HEK293 (cell line): ENCODE results near the gene PKM.

ENCODE experiments used
- HOXA7 ChIP-seq: sonication (generic); formaldehyde crosslinking; IDR thresholded peaks from 2 replicates; pipeline ENCODE4 v1.8.1; 2022; ENCODE audit warnings: missing genetic modification reagents, borderline replicate concordance
- HOXC10 ChIP-seq: sonication (generic); formaldehyde crosslinking; IDR thresholded peaks from 2 replicates; pipeline ENCODE4 v1.8.1; 2023; ENCODE audit warnings: mild to moderate bottlenecking, missing genetic modification reagents
- KLF1 ChIP-seq: fragments of 450-650 bp; formaldehyde crosslinking; IDR thresholded peaks from 2 replicates; pipeline ENCODE4 v1.5.1; 2016; ENCODE audit warnings: missing biosample characterization, missing genetic modification characterization
- KLF16 ChIP-seq: fragments of 450-650 bp; formaldehyde crosslinking; IDR thresholded peaks from 2 replicates; pipeline ENCODE4 v1.5.1; 2017; ENCODE audit warnings: missing biosample characterization, missing genetic modification characterization
- KLF9 ChIP-seq: fragments of 450-650 bp; formaldehyde crosslinking; IDR thresholded peaks from 2 replicates; pipeline ENCODE4 v1.5.1; 2016; ENCODE audit warnings: missing biosample characterization, missing genetic modification characterization, low read depth
- MYNN ChIP-seq: fragments of 450-650 bp; formaldehyde crosslinking; IDR thresholded peaks from 2 replicates; pipeline ENCODE4 v1.5.1; 2016; ENCODE audit warnings: missing biosample characterization, missing genetic modification characterization, borderline replicate concordance
- YY1 ChIP-seq: fragments of 450-650 bp; formaldehyde crosslinking; IDR thresholded peaks from 2 replicates; pipeline ENCODE4 v1.5.1; 2018; ENCODE audit warnings: missing biosample characterization, missing genetic modification characterization
- ZBTB21 ChIP-seq: fragments of 450-650 bp; formaldehyde crosslinking; IDR thresholded peaks from 2 replicates; pipeline ENCODE4 v1.5.1; 2017; ENCODE audit warnings: missing biosample characterization, missing genetic modification characterization
- ZEB2 ChIP-seq: fragments of 450-650 bp; formaldehyde crosslinking; IDR thresholded peaks from 2 replicates; pipeline ENCODE4 v1.5.1; 2016; ENCODE audit warnings: missing biosample characterization, missing genetic modification characterization
- ZIC2 ChIP-seq: fragments of 450-650 bp; formaldehyde crosslinking; IDR thresholded peaks from 2 replicates; pipeline ENCODE4 v1.5.1; 2016; ENCODE audit warnings: missing biosample characterization, missing genetic modification characterization
- ZNF121 ChIP-seq: fragments of 450-650 bp; formaldehyde crosslinking; IDR thresholded peaks from 2 replicates; pipeline ENCODE4 v1.5.1; 2016; ENCODE audit warnings: missing biosample characterization, missing genetic modification characterization
- ZNF184 ChIP-seq: fragments of 450-650 bp; IDR thresholded peaks from 2 replicates; pipeline ENCODE4 v1.5.1; 2018; ENCODE audit warnings: missing biosample characterization, mild to moderate bottlenecking, missing genetic modification characterization
- ZNF211 ChIP-seq: fragments of 450-650 bp; formaldehyde crosslinking; IDR thresholded peaks from 2 replicates; pipeline ENCODE4 v1.5.1; 2016; ENCODE audit warnings: low read depth, missing biosample characterization, missing genetic modification characterization
- ZNF292 ChIP-seq: fragments of 450-650 bp; formaldehyde crosslinking; IDR thresholded peaks from 2 replicates; pipeline ENCODE4 v1.5.1; 2016; ENCODE audit warnings: low read depth, missing biosample characterization, missing genetic modification characterization, borderline replicate concordance
- ZNF302 ChIP-seq: fragments of 450-650 bp; formaldehyde crosslinking; IDR thresholded peaks from 2 replicates; pipeline ENCODE4 v1.5.1; 2016; ENCODE audit warnings: missing biosample characterization, missing genetic modification characterization, low read depth
- ZNF311 ChIP-seq: fragments of 450-650 bp; formaldehyde crosslinking; IDR thresholded peaks from 2 replicates; pipeline ENCODE4 v1.5.1; 2017; ENCODE audit warnings: missing biosample characterization, missing genetic modification characterization, borderline replicate concordance
- ZNF324 ChIP-seq: fragments of 450-650 bp; formaldehyde crosslinking; IDR thresholded peaks from 2 replicates; pipeline ENCODE4 v1.5.1; 2016; ENCODE audit warnings: missing biosample characterization, missing genetic modification characterization
- ZNF37A ChIP-seq: fragments of 450-650 bp; IDR thresholded peaks from 2 replicates; pipeline ENCODE4 v1.5.1; 2018; ENCODE audit warnings: missing biosample characterization, missing genetic modification characterization
- ZNF426 ChIP-seq: fragments of 450-650 bp; formaldehyde crosslinking; IDR thresholded peaks from 2 replicates; pipeline ENCODE4 v1.5.1; 2017; ENCODE audit warnings: missing biosample characterization, missing genetic modification characterization, mild to moderate bottlenecking, inconsistent platforms, moderate library complexity
- ZNF561 ChIP-seq: fragments of 450-650 bp; IDR thresholded peaks from 2 replicates; pipeline ENCODE4 v1.5.1; 2018; ENCODE audit warnings: missing biosample characterization, missing genetic modification characterization, borderline replicate concordance
- ZNF610 ChIP-seq: fragments of 450-650 bp; formaldehyde crosslinking; IDR thresholded peaks from 2 replicates; pipeline ENCODE4 v1.5.1; 2016; ENCODE audit warnings: missing biosample characterization, missing genetic modification characterization, borderline replicate concordance
- ZNF629 ChIP-seq: fragments of 450-650 bp; formaldehyde crosslinking; IDR thresholded peaks from 2 replicates; pipeline ENCODE4 v1.5.1; 2017; ENCODE audit warnings: missing biosample characterization, missing genetic modification characterization
- ZNF654 ChIP-seq: fragments of 450-650 bp; formaldehyde crosslinking; IDR thresholded peaks from 2 replicates; pipeline ENCODE4 v1.5.1; 2016; ENCODE audit warnings: low read depth, missing biosample characterization, missing genetic modification characterization
- ZNF768 ChIP-seq: fragments of 450-650 bp; formaldehyde crosslinking; IDR thresholded peaks from 2 replicates; pipeline ENCODE4 v1.5.1; 2018; ENCODE audit warnings: missing biosample characterization, mild to moderate bottlenecking, missing genetic modification characterization
- ZSCAN16 ChIP-seq: fragments of 450-650 bp; formaldehyde crosslinking; IDR thresholded peaks from 2 replicates; pipeline ENCODE4 v1.5.1; 2016; ENCODE audit warnings: missing biosample characterization, missing genetic modification characterization
- TF ChIP-seq, protein P1 (sequence below): sonication (generic); formaldehyde crosslinking; IDR thresholded peaks from 2 replicates; pipeline ENCODE4 v1.8.1; 2022; ENCODE audit warnings: mild to moderate bottlenecking, moderate library complexity, missing genetic modification reagents
- TF ChIP-seq, protein P2 (sequence below): fragments of 450-650 bp; formaldehyde crosslinking; IDR thresholded peaks from 2 replicates; pipeline ENCODE4 v1.5.1; 2016; ENCODE audit warnings: missing biosample characterization, missing genetic modification characterization
- TF ChIP-seq, protein P3 (sequence below): fragments of 450-650 bp; formaldehyde crosslinking; IDR thresholded peaks from 2 replicates; pipeline ENCODE4 v1.5.1; 2016; ENCODE audit warnings: missing biosample characterization, missing genetic modification characterization
- TF ChIP-seq, protein P4 (sequence below): fragments of 450-650 bp; formaldehyde crosslinking; IDR thresholded peaks from 2 replicates; pipeline ENCODE4; 2016; ENCODE audit warnings: missing biosample characterization, missing genetic modification characterization
- TF ChIP-seq, protein P5 (sequence below): fragments of 450-650 bp; formaldehyde crosslinking; IDR thresholded peaks from 2 replicates; pipeline ENCODE4 v1.5.1; 2016; ENCODE audit warnings: missing biosample characterization, missing genetic modification characterization
- TF ChIP-seq, protein P6 (sequence below): fragments of 450-650 bp; formaldehyde crosslinking; IDR thresholded peaks from 2 replicates; pipeline ENCODE4 v1.5.1; 2016; ENCODE audit warnings: missing biosample characterization, missing genetic modification characterization

PKM gene

DNA sequence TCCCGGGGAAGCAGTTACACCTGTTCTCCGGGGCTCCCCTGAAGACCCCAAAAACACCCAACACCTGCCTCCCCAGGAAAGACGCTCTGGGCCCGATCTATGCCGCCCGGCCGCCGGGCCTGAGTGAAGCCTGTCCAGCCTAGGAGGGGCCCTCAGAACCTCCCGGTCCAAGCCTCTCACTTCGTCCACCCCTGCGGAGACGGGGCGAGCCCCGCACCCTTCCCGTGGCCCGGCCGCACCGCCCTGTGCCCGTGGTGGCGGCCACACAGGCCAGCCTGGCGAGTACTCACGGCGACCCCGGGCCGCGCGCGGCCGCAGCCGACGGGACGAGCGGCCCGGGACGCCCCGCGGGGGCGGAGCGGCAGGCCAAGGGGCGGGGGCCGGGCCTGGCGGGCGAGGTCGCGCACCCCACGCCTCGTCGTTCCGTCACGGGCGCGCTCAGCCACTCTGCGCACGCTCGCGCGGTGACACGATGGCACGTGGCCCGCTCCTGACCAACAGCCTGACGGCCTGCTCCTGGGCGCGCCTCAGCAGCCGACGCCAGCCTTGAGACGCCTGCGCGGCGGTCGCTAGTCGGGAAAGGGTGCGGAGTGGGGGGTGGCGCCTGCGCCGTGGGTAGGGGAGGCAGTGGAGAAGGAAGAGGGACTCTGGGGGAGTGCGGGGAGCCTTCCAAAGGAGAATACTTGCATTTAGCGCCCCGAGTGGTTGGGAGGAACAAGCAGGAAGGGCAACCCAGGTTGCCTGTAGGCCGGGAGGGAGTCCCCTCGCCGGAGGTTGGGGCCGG, 41.4 kb upstream of the PKM start, which contains the start of gene PARP6 (continued):
- TF ChIP-seq ZEB2 (peak; percentile 54), HOXA7 (no peak), ZNF426 (tag by site-specific recombination) (no peak), ZNF302 (no peak), ZNF654 (tag by site-specific recombination) (no peak), KLF9 (no peak), ZBTB21 (tag by site-specific recombination) (0 out of 2 replicates have a peak, but pooled peaks have one; percentile 17), ZNF610 (tag by site-specific recombination) (peak; percentile 46; the same call in 1 of the 2 replicates), ZNF561 (peak; percentile 98), HOXC10 (CRISPR knock-in tag) (no peak), ZNF629 (tag by site-specific recombination) (peak; percentile 73), ZSCAN16 (no peak), ZNF768 (no peak), ZNF324 (tag by site-specific recombination) (peak; percentile 86), ZIC2 (peak; percentile 75), ZNF211 (tag by site-specific recombination) (no peak), KLF16 (tag by site-specific recombination) (peak; percentile 96), ZNF121 (no peak), MYNN (no peak), ZNF37A (tag by site-specific recombination) (no peak), ZNF311 (no peak), YY1 (tag by site-specific recombination) (peak; percentile 32; the same call in 1 of the 2 replicates), ZNF184 (tag by site-specific recombination) (no peak), ZNF292 (tag by site-specific recombination) (no peak), KLF1 (tag by site-specific recombination) (peak; percentile 87)
- TF ChIP-seq, protein P1, sequence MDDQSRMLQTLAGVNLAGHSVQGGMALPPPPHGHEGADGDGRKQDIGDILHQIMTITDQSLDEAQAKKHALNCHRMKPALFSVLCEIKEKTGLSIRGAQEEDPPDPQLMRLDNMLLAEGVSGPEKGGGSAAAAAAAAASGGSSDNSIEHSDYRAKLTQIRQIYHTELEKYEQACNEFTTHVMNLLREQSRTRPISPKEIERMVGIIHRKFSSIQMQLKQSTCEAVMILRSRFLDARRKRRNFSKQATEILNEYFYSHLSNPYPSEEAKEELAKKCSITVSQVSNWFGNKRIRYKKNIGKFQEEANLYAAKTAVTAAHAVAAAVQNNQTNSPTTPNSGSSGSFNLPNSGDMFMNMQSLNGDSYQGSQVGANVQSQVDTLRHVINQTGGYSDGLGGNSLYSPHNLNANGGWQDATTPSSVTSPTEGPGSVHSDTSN (CRISPR knock-in tag), result peak; percentile 95
- TF ChIP-seq, protein P2, sequence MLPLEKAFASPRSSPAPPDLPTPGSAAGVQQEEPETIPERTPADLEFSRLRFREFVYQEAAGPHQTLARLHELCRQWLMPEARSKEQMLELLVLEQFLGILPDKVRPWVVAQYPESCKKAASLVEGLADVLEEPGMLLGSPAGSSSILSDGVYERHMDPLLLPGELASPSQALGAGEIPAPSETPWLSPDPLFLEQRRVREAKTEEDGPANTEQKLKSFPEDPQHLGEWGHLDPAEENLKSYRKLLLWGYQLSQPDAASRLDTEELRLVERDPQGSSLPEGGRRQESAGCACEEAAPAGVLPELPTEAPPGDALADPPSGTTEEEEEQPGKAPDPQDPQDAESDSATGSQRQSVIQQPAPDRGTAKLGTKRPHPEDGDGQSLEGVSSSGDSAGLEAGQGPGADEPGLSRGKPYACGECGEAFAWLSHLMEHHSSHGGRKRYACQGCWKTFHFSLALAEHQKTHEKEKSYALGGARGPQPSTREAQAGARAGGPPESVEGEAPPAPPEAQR (tag by site-specific recombination), result no peak
- TF ChIP-seq, protein P3, sequence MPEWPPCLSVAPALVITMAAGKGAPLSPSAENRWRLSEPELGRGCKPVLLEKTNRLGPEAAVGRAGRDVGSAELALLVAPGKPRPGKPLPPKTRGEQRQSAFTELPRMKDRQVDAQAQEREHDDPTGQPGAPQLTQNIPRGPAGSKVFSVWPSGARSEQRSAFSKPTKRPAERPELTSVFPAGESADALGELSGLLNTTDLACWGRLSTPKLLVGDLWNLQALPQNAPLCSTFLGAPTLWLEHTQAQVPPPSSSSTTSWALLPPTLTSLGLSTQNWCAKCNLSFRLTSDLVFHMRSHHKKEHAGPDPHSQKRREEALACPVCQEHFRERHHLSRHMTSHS, result no peak
- TF ChIP-seq, protein P4, sequence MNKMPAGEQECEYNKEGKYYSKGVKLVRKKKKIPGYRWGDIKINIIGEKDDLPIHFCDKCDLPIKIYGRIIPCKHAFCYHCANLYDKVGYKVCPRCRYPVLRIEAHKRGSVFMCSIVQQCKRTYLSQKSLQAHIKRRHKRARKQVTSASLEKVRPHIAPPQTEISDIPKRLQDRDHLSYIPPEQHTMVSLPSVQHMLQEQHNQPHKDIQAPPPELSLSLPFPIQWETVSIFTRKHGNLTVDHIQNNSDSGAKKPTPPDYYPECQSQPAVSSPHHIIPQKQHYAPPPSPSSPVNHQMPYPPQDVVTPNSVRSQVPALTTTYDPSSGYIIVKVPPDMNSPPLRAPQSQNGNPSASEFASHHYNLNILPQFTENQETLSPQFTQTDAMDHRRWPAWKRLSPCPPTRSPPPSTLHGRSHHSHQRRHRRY (tag by site-specific recombination), result no peak; the same call in 1 of the 2 replicates
- TF ChIP-seq, protein P5, sequence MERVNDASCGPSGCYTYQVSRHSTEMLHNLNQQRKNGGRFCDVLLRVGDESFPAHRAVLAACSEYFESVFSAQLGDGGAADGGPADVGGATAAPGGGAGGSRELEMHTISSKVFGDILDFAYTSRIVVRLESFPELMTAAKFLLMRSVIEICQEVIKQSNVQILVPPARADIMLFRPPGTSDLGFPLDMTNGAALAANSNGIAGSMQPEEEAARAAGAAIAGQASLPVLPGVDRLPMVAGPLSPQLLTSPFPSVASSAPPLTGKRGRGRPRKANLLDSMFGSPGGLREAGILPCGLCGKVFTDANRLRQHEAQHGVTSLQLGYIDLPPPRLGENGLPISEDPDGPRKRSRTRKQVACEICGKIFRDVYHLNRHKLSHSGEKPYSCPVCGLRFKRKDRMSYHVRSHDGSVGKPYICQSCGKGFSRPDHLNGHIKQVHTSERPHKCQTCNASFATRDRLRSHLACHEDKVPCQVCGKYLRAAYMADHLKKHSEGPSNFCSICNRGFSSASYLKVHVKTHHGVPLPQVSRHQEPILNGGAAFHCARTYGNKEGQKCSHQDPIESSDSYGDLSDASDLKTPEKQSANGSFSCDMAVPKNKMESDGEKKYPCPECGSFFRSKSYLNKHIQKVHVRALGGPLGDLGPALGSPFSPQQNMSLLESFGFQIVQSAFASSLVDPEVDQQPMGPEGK (tag by site-specific recombination), result peak; percentile 97
- TF ChIP-seq, protein P6, sequence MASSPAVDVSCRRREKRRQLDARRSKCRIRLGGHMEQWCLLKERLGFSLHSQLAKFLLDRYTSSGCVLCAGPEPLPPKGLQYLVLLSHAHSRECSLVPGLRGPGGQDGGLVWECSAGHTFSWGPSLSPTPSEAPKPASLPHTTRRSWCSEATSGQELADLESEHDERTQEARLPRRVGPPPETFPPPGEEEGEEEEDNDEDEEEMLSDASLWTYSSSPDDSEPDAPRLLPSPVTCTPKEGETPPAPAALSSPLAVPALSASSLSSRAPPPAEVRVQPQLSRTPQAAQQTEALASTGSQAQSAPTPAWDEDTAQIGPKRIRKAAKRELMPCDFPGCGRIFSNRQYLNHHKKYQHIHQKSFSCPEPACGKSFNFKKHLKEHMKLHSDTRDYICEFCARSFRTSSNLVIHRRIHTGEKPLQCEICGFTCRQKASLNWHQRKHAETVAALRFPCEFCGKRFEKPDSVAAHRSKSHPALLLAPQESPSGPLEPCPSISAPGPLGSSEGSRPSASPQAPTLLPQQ (tag by site-specific recombination), result peak; percentile 80
